GM12872 (cell line): Measurements from ENCODE around the gene STKLD1.

Experiments
- CTCF ChIP-seq: IDR thresholded peaks from 3 replicates; pipeline ENCODE4 v1.5.1; 2011; ENCODE audit warnings: low read depth, mild to moderate bottlenecking, low read length, moderate library complexity; ENCODE audit not compliant: insufficient read depth

STKLD1 gene

GRCh38 chr9:133386338-133386737, 10.2 kb downstream of the STKLD1 start:
- no peak for TF ChIP-seq CTCF

- no peak for TF ChIP-seq CTCF
Measured at GRCh38 chr9:133387680-133388079, 11.5 kb downstream of the STKLD1 start.

- TF ChIP-seq CTCF, result no peak
Measured at GRCh38 chr9:133389025-133389557, 12.9 kb downstream of the STKLD1 start.

- TF ChIP-seq CTCF, result no peak
Measured at GRCh38 chr9:133389562-133389961, 13.4 kb downstream of the STKLD1 start.

- no peak for TF ChIP-seq CTCF
Measured at GRCh38 chr9:133390713-133391112, 14.5 kb downstream of the STKLD1 start.

GRCh38 chr9:133393399-133393798, 17.2 kb downstream of the STKLD1 start:
- no peak for TF ChIP-seq CTCF

- no peak for TF ChIP-seq CTCF
Measured at GRCh38 chr9:133394687-133395271, 18.6 kb downstream of the STKLD1 start.
